DMS53 treated with DMSO at 0.1 percent for 48 hours (cell line): ENCODE measurements around the gene NCOA4.
"Not testable (repeated sequence)": the region's sequence is repeated elsewhere in the genome, so short reads cannot be mapped to it uniquely, and the experiment has no call there.

Experiments used
- DNase-seq: peaks from one replicate; lab custom pipeline; 2025; ENCODE audit not compliant: unreplicated experiment; lab: John Stamatoyannopoulos, UW

The NCOA4 gene

GRCh38 chr10:46030091-46030937, at the start of gene NCOA4:
TSS of gene NCOA4 (minus strand) at chr10:46030623. CDS start at chr10:46016680, 13,943 bp downstream.
- peak; percentile 95 for DNase-seq

- DNase-seq: no peak
These were observed 49.6 kb upstream of the NCOA4 start for GRCh38 chr10:46079831-46080585.

GRCh38 chr10:46077731-46078413, 47.4 kb upstream of the NCOA4 start:
- DNase-seq: no peak

- DNase-seq: no peak
These were observed 46.7 kb upstream of the NCOA4 start for GRCh38 chr10:46077141-46077554.

GRCh38 chr10:46075869-46076268, 45.4 kb upstream of the NCOA4 start:
- DNase-seq: no peak

GRCh38 chr10:46074196-46074946, 43.9 kb upstream of the NCOA4 start:
- DNase-seq: no peak

GRCh38 chr10:46073564-46073963, 43.1 kb upstream of the NCOA4 start:
- DNase-seq: no peak

GRCh38 chr10:46070749-46071148, 40.3 kb upstream of the NCOA4 start:
- no peak for DNase-seq

- no peak for DNase-seq
These were observed 39.5 kb upstream of the NCOA4 start for GRCh38 chr10:46069771-46070463.

GRCh38 chr10:46068905-46069304, 38.5 kb upstream of the NCOA4 start:
- no peak for DNase-seq

GRCh38 chr10:46068117-46068516, 37.7 kb upstream of the NCOA4 start:
- DNase-seq: no peak

GRCh38 chr10:46064269-46064817, 33.9 kb upstream of the NCOA4 start:
- peak; percentile 34 for DNase-seq

- no peak for DNase-seq
These were observed 32.5 kb upstream of the NCOA4 start for GRCh38 chr10:46062723-46063428.

- DNase-seq: no peak
These were observed 30.3 kb upstream of the NCOA4 start for GRCh38 chr10:46060706-46061105.

- DNase-seq: not testable (repeated sequence)
These were observed 27.5 kb upstream of the NCOA4 start for GRCh38 chr10:46057927-46058326.

- no peak for DNase-seq
These were observed 26.6 kb upstream of the NCOA4 start for GRCh38 chr10:46057038-46057437.

GRCh38 chr10:46055771-46056170, 25.3 kb upstream of the NCOA4 start:
- DNase-seq: no peak

GRCh38 chr10:46053534-46054434, 23.4 kb upstream of the NCOA4 start:
- no peak for DNase-seq
